HUES48 (cell line): ENCODE measurements around the gene UTP15.
A peak's percentile ranks its signal among the peaks of the same experiment; 100 is the strongest.

Experiments used
- H3K27ac ChIP-seq: one replicate; pipeline ENCODE4 v1.7.0; 2013; ENCODE audit warnings: low read depth, low read length, inconsistent platforms
- H3K27me3 ChIP-seq: 2 replicates; pipeline ENCODE4 v1.6.1; 2013; ENCODE audit warnings: mild to moderate bottlenecking, low read length; ENCODE audit not compliant: control insufficient read depth, insufficient read depth
- H3K36me3 ChIP-seq: 2 replicates; pipeline ENCODE4 v1.6.1; 2013; ENCODE audit warnings: low read length; ENCODE audit not compliant: control insufficient read depth, insufficient read depth
- H3K4me1 ChIP-seq: 2 replicates; pipeline ENCODE4 v1.6.1; 2013; ENCODE audit warnings: mild to moderate bottlenecking, low read length; ENCODE audit not compliant: control insufficient read depth, insufficient read depth
- H3K4me3 ChIP-seq: 2 replicates; pipeline ENCODE4 v1.5.1; 2013; ENCODE audit warnings: mild to moderate bottlenecking, low read depth, low read length
- H3K9ac ChIP-seq: 2 replicates; pipeline ENCODE4 v1.6.1; 2013; ENCODE audit warnings: mild to moderate bottlenecking, low read depth, low read length, moderate library complexity
- H3K9me3 ChIP-seq: 2 replicates; pipeline ENCODE4 v1.6.1; 2013; ENCODE audit warnings: low read length; ENCODE audit not compliant: control insufficient read depth, insufficient read depth

UTP15 gene

DNA sequence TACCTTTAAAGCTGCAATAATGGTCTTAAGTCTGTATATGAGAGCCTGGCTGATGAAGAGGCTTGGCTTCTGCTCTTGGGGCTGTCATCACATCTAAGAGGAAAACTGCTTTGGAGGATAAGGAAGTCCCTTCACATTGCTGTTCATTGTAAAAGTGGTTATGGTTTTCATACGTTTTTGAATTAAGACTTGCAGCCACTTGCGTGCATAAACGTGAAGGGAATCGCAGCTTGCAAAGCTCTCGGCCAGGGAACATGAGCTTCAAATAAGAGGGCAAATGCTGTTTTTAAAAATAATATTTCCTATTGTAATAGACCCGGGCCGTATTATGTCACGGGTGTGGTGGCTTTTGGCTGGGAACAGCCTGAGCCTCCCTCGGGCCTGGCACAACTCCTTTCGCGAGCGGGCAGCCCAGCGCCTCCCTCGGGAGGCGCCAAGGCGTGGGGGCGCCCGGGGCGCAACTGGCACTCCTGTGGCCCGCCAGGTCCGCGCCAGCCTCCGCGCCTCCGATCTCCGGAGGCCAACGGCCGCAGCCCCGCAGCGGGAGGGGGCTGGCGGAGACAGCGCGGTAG is 59.9 kb downstream of the UTP15 start:
- H3K27me3 ChIP-seq = peaks cover 40% of the 10 kb centered on the region
- no peaks in the 10 kb centered on the region for H3K36me3 ChIP-seq
- H3K9me3 ChIP-seq = no peaks in the 10 kb centered on the region
- no peak overlapping the region for H3K9ac ChIP-seq
- peaks cover 14% of the 10 kb centered on the region for H3K4me1 ChIP-seq
- H3K27ac ChIP-seq = no peak overlapping the region
- peak overlapping the region; percentile 58 for H3K4me3 ChIP-seq

DNA sequence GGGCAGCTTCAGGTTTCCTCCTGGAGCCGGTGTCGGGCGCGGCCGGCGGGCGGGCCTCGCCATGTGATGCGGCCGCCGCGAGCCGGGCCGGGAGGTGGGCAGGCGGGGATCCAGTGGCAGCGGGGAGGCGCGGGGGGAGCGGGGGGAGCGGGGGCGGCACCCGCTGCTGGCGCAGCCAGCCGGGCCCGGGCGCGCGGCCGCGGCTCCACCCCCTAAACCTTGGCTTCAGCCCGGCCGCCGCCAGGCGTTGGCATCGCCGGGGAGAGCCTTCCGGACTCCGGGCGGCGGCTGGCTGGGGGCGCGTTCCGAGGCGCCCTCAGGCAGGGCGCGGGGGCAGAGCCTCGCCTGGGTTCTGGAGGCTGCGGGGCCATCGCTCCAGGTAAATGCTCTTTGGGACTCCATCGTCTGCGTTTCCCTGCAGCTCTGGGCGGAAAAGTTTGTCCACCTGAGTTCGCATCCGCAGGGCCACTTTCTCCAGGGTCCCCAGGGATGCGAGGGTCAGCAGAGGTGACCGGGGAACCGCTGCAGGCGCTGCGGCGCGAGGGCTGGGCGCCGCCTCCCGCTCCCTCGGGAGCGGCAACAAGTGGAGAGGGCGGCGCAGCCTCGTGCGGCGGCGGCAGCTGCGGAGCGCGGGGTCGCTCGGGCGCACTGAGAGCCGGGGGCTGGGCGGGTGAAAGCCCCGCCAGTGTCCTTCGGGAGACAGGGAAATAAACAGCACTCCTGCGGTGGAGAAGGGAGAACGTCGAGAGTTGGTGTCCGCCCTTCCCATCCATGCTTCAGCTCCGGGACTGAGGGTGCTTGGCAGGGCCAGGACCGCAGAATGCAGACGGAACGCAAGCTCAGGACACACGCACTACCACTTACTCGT is 60.6 kb downstream of the UTP15 start, which contains the start of gene ARHGEF28:
TSS of gene ARHGEF28 (plus strand) at position 253 of the 868 bp plus-strand sequence. CDS start 58,656 bp downstream, outside the sequence.
- H3K27ac ChIP-seq = no peak within 1 kb of the TSS
- no peaks in the 10 kb centered on the region for H3K9me3 ChIP-seq
- peaks cover 14% of the 10 kb centered on the region for H3K4me1 ChIP-seq
- H3K27me3 ChIP-seq = peaks cover 40% of the 10 kb centered on the region
- peak within 1 kb of the TSS; percentile 22 for H3K9ac ChIP-seq
- H3K36me3 ChIP-seq = no peaks in the 10 kb centered on the region
- H3K4me3 ChIP-seq = peak within 1 kb of the TSS; percentile 66

DNA sequence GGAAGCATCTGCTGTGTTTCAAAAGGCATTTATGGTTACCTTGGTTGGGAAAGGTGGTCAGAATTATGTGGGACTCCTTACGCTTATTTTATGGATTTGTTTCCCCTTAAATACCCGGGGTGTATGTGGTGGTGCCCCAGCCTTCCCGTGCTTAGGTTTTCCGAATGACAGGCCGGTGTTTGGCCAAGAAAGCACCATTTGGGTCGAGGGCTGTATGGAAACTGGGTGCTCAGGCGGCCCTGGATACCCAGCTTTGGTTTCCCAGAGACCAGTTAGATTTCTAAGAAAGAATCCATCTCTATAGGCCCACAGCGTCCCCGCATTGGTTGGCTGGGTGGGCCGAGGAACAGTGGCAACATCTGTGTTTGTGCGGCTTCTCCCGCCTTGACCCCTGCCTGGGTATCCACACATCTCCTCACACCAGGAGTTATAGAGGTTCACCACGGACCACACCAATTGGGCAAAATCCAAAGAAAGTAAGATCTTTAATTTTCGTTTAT is 61.3 kb downstream of the UTP15 start:
- Histone ChIP-seq H3K36me3 (no peaks in the 10 kb centered on the region), H3K27me3 (peaks cover 40% of the 10 kb centered on the region), H3K9me3 (no peaks in the 10 kb centered on the region), H3K27ac (no peak overlapping the region), H3K4me3 (peak overlapping the region; percentile 66), H3K4me1 (peaks cover 14% of the 10 kb centered on the region), H3K9ac (no peak overlapping the region)

DNA sequence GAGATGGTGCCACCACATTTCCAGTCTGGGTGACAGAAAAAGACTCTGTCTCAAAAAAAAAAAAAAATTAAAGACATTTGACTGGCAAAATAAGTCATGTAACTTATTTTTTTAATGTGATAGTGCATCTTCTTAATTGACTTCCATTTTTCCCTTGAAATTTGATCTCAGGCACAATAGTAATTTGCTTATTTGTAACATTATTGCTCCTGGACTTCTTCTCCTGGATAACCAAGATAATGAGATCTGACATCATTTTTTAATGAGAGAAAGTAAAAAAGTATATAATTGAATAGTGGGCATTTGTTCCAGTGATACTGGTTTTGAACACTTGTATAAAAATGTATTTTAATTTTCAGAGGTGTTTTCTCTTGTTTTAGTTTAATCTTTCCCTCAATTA is 63.9 kb downstream of the UTP15 start:
- Histone ChIP-seq H3K27ac (no peak overlapping the region), H3K27me3 (peaks cover 40% of the 10 kb centered on the region), H3K36me3 (no peaks in the 10 kb centered on the region), H3K4me3 (no peak overlapping the region), H3K9me3 (no peaks in the 10 kb centered on the region), H3K4me1 (peaks cover 9% of the 10 kb centered on the region), H3K9ac (no peak overlapping the region)

DNA sequence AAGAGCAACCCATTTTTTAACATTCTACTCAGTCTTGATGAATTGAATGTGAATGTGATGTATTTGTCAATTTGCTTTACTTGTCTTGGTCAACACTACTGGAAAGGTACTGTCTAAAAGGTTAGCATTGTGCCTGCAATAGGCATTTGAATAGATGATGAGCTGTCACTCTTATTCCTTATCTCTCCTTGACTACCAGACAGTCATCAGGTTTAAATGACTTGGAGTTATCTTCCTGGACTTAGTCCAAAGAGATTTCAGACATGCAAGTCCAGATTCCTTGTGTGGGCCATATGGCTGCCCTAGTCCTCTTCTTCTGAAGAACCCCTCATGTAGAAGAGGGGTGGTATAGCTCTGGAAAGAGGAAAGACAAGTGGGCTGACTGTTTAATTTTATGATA is 65.2 kb downstream of the UTP15 start:
- no peak overlapping the region for H3K4me3 ChIP-seq
- H3K27me3 ChIP-seq = peaks cover 37% of the 10 kb centered on the region
- 0 out of 2 replicates have a peak, but pooled peaks cover 4% of the 10 kb centered on the region for H3K4me1 ChIP-seq
- no peaks in the 10 kb centered on the region for H3K36me3 ChIP-seq
- H3K27ac ChIP-seq = no peak overlapping the region
- H3K9me3 ChIP-seq = no peaks in the 10 kb centered on the region
- H3K9ac ChIP-seq = no peak overlapping the region

DNA sequence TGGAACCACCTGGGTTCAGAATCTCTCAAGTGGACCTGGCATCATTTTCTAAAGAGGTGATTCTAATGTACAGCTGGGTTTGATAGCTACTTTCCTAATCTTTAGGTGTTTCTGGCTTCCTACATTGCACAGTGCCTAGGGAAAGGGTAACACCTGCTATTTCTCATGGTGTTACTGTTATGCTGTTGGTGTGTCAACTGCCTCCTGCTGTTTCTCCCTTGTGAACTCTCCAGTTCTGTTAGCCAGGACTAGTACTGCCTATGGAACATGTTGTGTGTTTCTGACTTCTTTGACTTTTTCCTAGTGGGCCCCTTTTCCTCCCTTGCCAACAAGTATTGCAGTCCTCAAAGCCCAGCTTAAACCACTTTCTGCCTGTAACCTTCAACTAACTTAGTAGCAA is 66.0 kb downstream of the UTP15 start:
- Histone ChIP-seq H3K4me3 (no peak overlapping the region), H3K27ac (no peak overlapping the region), H3K4me1 (0 out of 2 replicates have a peak, but pooled peaks cover 4% of the 10 kb centered on the region), H3K9ac (no peak overlapping the region), H3K9me3 (no peaks in the 10 kb centered on the region), H3K36me3 (no peaks in the 10 kb centered on the region), H3K27me3 (peaks cover 32% of the 10 kb centered on the region)
